Neural cell (in vitro differentiated cells): ENCODE measurements around the gene KIAA1549.

Experiments used
- CTCF ChIP-seq: fragments of 450-650 bp; IDR thresholded peaks from 2 replicates; pipeline ENCODE4 v1.5.1; 2014; ENCODE audit warnings: antibody characterized with exemption, mild to moderate bottlenecking, moderate library complexity; ENCODE audit not compliant: poor library complexity, severe bottlenecking
- EP300 ChIP-seq: fragments of 450-650 bp; conservative IDR thresholded peaks from 2 replicates; pipeline ENCODE4 v1.6.1; 2014; ENCODE audit warnings: antibody characterized with exemption, mild to moderate bottlenecking, moderate library complexity; ENCODE audit not compliant: poor library complexity, severe bottlenecking
- EZH2 ChIP-seq: fragments of 200-600, 300-800 bp; shearing (Covaris generic), sonication (generic); IDR thresholded peaks from 2 replicates; pipeline ENCODE4 v1.6.1; 2014; ENCODE audit warnings: antibody characterized with exemption, low read length, borderline replicate concordance, mild to moderate bottlenecking; ENCODE audit not compliant: insufficient read depth, poor library complexity, severe bottlenecking
- POLR2AphosphoS5 ChIP-seq: IDR thresholded peaks from 2 replicates; pipeline ENCODE4 v1.6.1; 2012
- RAD21 ChIP-seq: fragments of 450-650 bp; conservative IDR thresholded peaks from 2 replicates; pipeline ENCODE4 v1.6.1; 2014; ENCODE audit warnings: antibody characterized with exemption, mild to moderate bottlenecking, moderate library complexity
- SMC3 ChIP-seq: fragments of 450-650 bp; conservative IDR thresholded peaks from 2 replicates; pipeline ENCODE4 v1.6.1; 2014; ENCODE audit warnings: antibody characterized with exemption, mild to moderate bottlenecking, moderate library complexity; ENCODE audit not compliant: poor library complexity
- TAF1 ChIP-seq: IDR thresholded peaks from 2 replicates; pipeline ENCODE4 v1.6.1; 2012; ENCODE audit warnings: low read depth
- TF ChIP-seq, protein P1 (sequence below): IDR thresholded peaks from 2 replicates; pipeline ENCODE4 v1.6.1; 2012; ENCODE audit warnings: borderline replicate concordance

GRCh38 chr7:138872576-138872975, 108.6 kb downstream of the KIAA1549 start:
- no peak for TF ChIP-seq TAF1
- TF ChIP-seq POLR2AphosphoS5 = no peak
- no peak for TF ChIP-seq CTCF
- no peak for TF ChIP-seq EP300
- TF ChIP-seq EZH2 = no peak
- no peak for TF ChIP-seq SMC3
- TF ChIP-seq, protein P1, sequence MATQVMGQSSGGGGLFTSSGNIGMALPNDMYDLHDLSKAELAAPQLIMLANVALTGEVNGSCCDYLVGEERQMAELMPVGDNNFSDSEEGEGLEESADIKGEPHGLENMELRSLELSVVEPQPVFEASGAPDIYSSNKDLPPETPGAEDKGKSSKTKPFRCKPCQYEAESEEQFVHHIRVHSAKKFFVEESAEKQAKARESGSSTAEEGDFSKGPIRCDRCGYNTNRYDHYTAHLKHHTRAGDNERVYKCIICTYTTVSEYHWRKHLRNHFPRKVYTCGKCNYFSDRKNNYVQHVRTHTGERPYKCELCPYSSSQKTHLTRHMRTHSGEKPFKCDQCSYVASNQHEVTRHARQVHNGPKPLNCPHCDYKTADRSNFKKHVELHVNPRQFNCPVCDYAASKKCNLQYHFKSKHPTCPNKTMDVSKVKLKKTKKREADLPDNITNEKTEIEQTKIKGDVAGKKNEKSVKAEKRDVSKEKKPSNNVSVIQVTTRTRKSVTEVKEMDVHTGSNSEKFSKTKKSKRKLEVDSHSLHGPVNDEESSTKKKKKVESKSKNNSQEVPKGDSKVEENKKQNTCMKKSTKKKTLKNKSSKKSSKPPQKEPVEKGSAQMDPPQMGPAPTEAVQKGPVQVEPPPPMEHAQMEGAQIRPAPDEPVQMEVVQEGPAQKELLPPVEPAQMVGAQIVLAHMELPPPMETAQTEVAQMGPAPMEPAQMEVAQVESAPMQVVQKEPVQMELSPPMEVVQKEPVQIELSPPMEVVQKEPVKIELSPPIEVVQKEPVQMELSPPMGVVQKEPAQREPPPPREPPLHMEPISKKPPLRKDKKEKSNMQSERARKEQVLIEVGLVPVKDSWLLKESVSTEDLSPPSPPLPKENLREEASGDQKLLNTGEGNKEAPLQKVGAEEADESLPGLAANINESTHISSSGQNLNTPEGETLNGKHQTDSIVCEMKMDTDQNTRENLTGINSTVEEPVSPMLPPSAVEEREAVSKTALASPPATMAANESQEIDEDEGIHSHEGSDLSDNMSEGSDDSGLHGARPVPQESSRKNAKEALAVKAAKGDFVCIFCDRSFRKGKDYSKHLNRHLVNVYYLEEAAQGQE = no peak
- TF ChIP-seq RAD21 = no peak
